Left lung (tissue), 10 donors: Measurements from ENCODE around the gene DIPK1A. TPM values are rescaled to one million over a fixed set of nuclear protein-coding genes. Genes with fewer than 3 reads are reported as not detected.

ENCODE experiments used
- ATAC-seq: fragments of 200-7000 bp; cut with Tn5 transposase; one replicate; pipeline ENCODE4 v1.9.1; 2020; ENCODE audit warnings: moderate library complexity
- DNase-seq, 4 donors: peaks; one replicate each; pipeline ENCODE4 v3.0.0-alpha.2; 2013 to 2020
- H3K27ac ChIP-seq, 2 donors: fragments of 200-600 bp; sonication (generic) in 1 of 2; one replicate each; pipeline versions ENCODE4 v1.5.0 to v1.8.0; 2020 to 2021
- H3K27me3 ChIP-seq, 2 donors: fragments of 200-600 bp; sonication (generic) in 1 of 2; one replicate each; pipeline versions ENCODE4 v1.5.0 to v1.8.0; 2020 to 2021
- H3K36me3 ChIP-seq, 2 donors: fragments of 200-600 bp; sonication (generic) in 1 of 2; one replicate each; pipeline versions ENCODE4 v1.5.0 to v1.8.0; 2020 to 2021
- H3K4me1 ChIP-seq, 2 donors: fragments of 200-600 bp; one replicate each; pipeline ENCODE4 v1.8.0; 2021
- H3K4me3 ChIP-seq, 2 donors: fragments of 200-600 bp; sonication (generic) in 1 of 2; one replicate each; pipeline versions ENCODE4 v1.5.0 to v1.8.0; 2020 to 2021; ENCODE audit warnings: mild to moderate bottlenecking in 1 of 2
- H3K9me3 ChIP-seq, 2 donors: fragments of 200-600 bp; sonication (generic) in 1 of 2; one replicate each; pipeline versions ENCODE4 v1.5.0 to v1.8.0; 2020 to 2021
- CTCF ChIP-seq, 2 donors: fragments of 200-600 bp; sonication (generic) in 1 of 2; IDR thresholded peaks; one replicate each; pipeline versions ENCODE4 v1.5.0 to v1.8.0; 2021; ENCODE audit warnings: antibody characterized with exemption in 2 of 2
- intact Hi-C, 2 donors: fragments of 100-400 bp; cut with DNase I; formaldehyde crosslinking; loops; one replicate each; pipeline versions ENCODE4 v1.11.2 to v1.14.2; 2022
- polyA plus RNA-seq, 6 donors: library from polyadenylated mRNA; unstranded; fragments of 120-200 nt; gene quantifications; one replicate each; pipeline ENCODE4 v1.2.1, GENCODE V29; 2013; ENCODE audit not compliant: insufficient read length in 6 of 6
- total RNA-seq, 2 donors: library from RNA; stranded (reverse); fragmentation: NEBNext Ultra II Directional; extraction: Animal tissue kit (Norgen Biotek cat#: 25700); gene quantifications; one replicate each; pipeline ENCODE4 v1.2.1, GENCODE V29; 2021
- donor health status: DM: no; HTN: yes; CAD: no.
- donor health status: DM: no; HTN: no; CAD: no.

The DIPK1A gene
- total and polyA plus RNA-seq, 8 donors, result 6.8 to 14.8 (median 10.2) TPM

GRCh38 chr1:92857817-92858216 lies 103.4 kb downstream of the DIPK1A start:
- peaks cover 2 to 21% of the 10 kb centered on the region in 2 donors for H3K4me1 ChIP-seq
- no peaks in the 10 kb centered on the region for H3K27me3 ChIP-seq
- no peak overlapping the region for H3K27ac ChIP-seq
- no peak for ATAC-seq
- H3K4me3 ChIP-seq, result no peak overlapping the region
- no peak for TF ChIP-seq CTCF (IDR thresholded peaks at IDR 0.05)
- DNase-seq, result no peak
- intact Hi-C loops, result no loop called here
- no peaks in the 10 kb centered on the region for H3K36me3 ChIP-seq
- peaks cover 0 to 3% of the 10 kb centered on the region in 2 donors for H3K9me3 ChIP-seq

- ATAC-seq (no peak), DNase-seq (no peak)
- peaks cover 0 to 3% of the 10 kb centered on the region in 2 donors for H3K9me3 ChIP-seq
- H3K4me1 ChIP-seq, result peaks cover 7 to 30% of the 10 kb centered on the region in 2 donors
- TF ChIP-seq CTCF (IDR thresholded peaks at IDR 0.05), result no peak
- no peak overlapping the region for H3K4me3 ChIP-seq
- H3K36me3 ChIP-seq, result no peaks in the 10 kb centered on the region
- H3K27me3 ChIP-seq, result no peaks in the 10 kb centered on the region
- intact Hi-C loops, result no loop called here
- H3K27ac ChIP-seq, result no peak overlapping the region
These were observed 106.0 kb downstream of the DIPK1A start for GRCh38 chr1:92855236-92855635.

GRCh38 chr1:92854101-92854785 lies 107.0 kb downstream of the DIPK1A start:
- no peaks in the 10 kb centered on the region for H3K27me3 ChIP-seq
- peaks cover 0 to 3% of the 10 kb centered on the region in 2 donors for H3K9me3 ChIP-seq
- no peak overlapping the region for H3K4me3 ChIP-seq
- H3K27ac ChIP-seq, result no peak overlapping the region
- no peak for TF ChIP-seq CTCF (IDR thresholded peaks at IDR 0.05)
- no peaks in the 10 kb centered on the region for H3K36me3 ChIP-seq
- no peak for DNase-seq
- peaks cover 7 to 27% of the 10 kb centered on the region in 2 donors for H3K4me1 ChIP-seq
- intact Hi-C loops, result no loop called here
- ATAC-seq, result peak; percentile 13

GRCh38 chr1:92853299-92853698 lies 108.0 kb downstream of the DIPK1A start:
- DNase-seq (no peak), ATAC-seq (no peak)
- Histone ChIP-seq H3K36me3 (no peaks in the 10 kb centered on the region), H3K4me1 (peaks cover 7 to 24% of the 10 kb centered on the region in 2 donors), H3K9me3 (peaks cover 0 to 3% of the 10 kb centered on the region in 2 donors), H3K27me3 (no peaks in the 10 kb centered on the region), H3K4me3 (no peak overlapping the region), H3K27ac (no peak overlapping the region)
- intact Hi-C loops, result no loop called here
- TF ChIP-seq CTCF (IDR thresholded peaks at IDR 0.05), result no peak

- ATAC-seq, result no peak
These were observed 109.5 kb downstream of the DIPK1A start for GRCh38 chr1:92851729-92852128.

More at GRCh38 chr1:92851729-92852128, 109.5 kb downstream of the DIPK1A start:
- intact Hi-C loops, result no loop called here
- Histone ChIP-seq H3K9me3 (peaks cover 0 to 3% of the 10 kb centered on the region in 2 donors), H3K36me3 (no peaks in the 10 kb centered on the region), H3K4me1 (peaks cover 7 to 24% of the 10 kb centered on the region in 2 donors), H3K27ac (no peak overlapping the region), H3K4me3 (no peak overlapping the region), H3K27me3 (no peaks in the 10 kb centered on the region)
- DNase-seq, result no peak
- TF ChIP-seq CTCF (IDR thresholded peaks at IDR 0.05), result no peak
